DOHH2 (cell line): ENCODE data around the gene AIG1.

Experiments used
- CTCF ChIP-seq: fragments of 200-600 bp; sonication (generic); IDR thresholded peaks from one replicate; pipeline ENCODE4 v1.5.1; 2014; ENCODE audit warnings: antibody characterized with exemption, mild to moderate bottlenecking, low read depth, low read length; ENCODE audit not compliant: poor library complexity, severe bottlenecking
- EZH2phosphoT487 ChIP-seq: fragments of 200-600 bp; sonication (generic); IDR thresholded peaks from 2 replicates; pipeline ENCODE4 v1.6.1; 2017; ENCODE audit warnings: borderline replicate concordance, mild to moderate bottlenecking, antibody characterized with exemption, low read length, moderate library complexity, mixed read lengths

- no peak for TF ChIP-seq EZH2phosphoT487
- TF ChIP-seq CTCF = no peak
Measured at GRCh38 chr6:143293523-143293922, 232.8 kb downstream of the AIG1 start.
